Mucosa of descending colon (tissue), 3 donors: ENCODE results near the gene TKT. TPM values are rescaled to one million over a fixed set of nuclear protein-coding genes. Genes with fewer than 3 reads are reported as not detected.

Experiments used
- ATAC-seq: fragments of 200-7000 bp; cut with Tn5 transposase; one replicate; pipeline ENCODE4 v1.9.1; 2020; ENCODE audit warnings: mild to moderate bottlenecking, moderate library complexity
- DNase-seq, 3 donors: peaks; one replicate each; pipeline ENCODE4 v3.0.0-alpha.2; 2020
- H3K36me3 ChIP-seq: fragments of 200-600 bp; one replicate; pipeline ENCODE4 v1.8.0; 2021; ENCODE audit warnings: low read depth, mild to moderate bottlenecking
- H3K4me1 ChIP-seq: fragments of 200-600 bp; one replicate; pipeline ENCODE4 v1.8.0; 2021; ENCODE audit warnings: low read depth, mild to moderate bottlenecking
- H3K4me3 ChIP-seq: fragments of 200-600 bp; one replicate; pipeline ENCODE4 v1.8.0; 2021; ENCODE audit warnings: mild to moderate bottlenecking
- H3K9me3 ChIP-seq: fragments of 200-600 bp; one replicate; pipeline ENCODE4 v1.8.0; 2021; ENCODE audit warnings: mild to moderate bottlenecking
- intact Hi-C, 2 donors: fragments of 100-400 bp; cut with DNase I in 1 of 2; cut with micrococcal nuclease in 1 of 2; formaldehyde crosslinking; loops; one replicate each; pipeline versions ENCODE4 v1.11.0 to v1.11.1; 2022; cut with DNase I, micrococcal nuclease
- total RNA-seq, 3 donors: library from RNA; stranded (reverse); fragmentation: NEBNext Ultra II Directional in 2 of 3; extraction: Animal tissue kit (Norgen Biotek cat#: 25700) in 2 of 3; gene quantifications; one replicate each; pipeline versions ENCODE4 v1.2.1 to v1.2.4, GENCODE V29; 2021 to 2023
- TF ChIP-seq, protein P1 (sequence below): fragments of 200-600 bp; IDR thresholded peaks from one replicate; pipeline ENCODE4 v1.8.0; 2022; ENCODE audit warnings: antibody characterized with exemption, mild to moderate bottlenecking
- donor health status: DM: no; HTN: no; CAD: no; lungs with moderate emphysema.
- donor health status: DM: no; HTN: no; CAD: no.
- donor health status: DM: no; HTN: yes; CAD: no.

TKT gene
- total RNA-seq, 3 donors from 2014 or later, result 180 to 260 (median 226) TPM

DNA sequence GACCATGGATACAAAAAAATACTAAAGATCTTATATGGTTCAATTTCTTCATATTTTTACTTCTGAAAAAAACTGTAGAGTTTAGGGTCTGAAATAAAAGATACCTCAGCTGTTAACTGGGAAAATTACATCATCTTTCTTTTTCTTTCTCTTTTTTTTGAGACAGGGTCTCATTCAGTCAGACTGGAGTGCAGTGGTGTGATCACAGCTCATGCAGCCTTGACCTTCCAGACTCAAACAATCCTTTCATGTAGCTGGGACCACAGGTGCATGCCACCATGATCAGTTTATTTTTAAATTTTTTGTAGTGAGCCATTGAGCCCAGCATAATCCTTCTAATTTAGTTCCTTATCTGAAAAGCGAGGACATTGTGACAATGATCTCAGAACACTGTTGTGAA, 39.6 kb upstream of the TKT start:
- no peaks in the 10 kb centered on the region for H3K9me3 ChIP-seq
- DNase-seq (no peak), ATAC-seq (no peak)
- intact Hi-C loops, result loop anchor here in 1 of 2 donors (5.0 kb wide), 1 partner anchor 417 kb away; no protein-coding TSS in a partner anchor
- H3K4me3 ChIP-seq, result no peak overlapping the region
- H3K36me3 ChIP-seq, result peaks cover 6% of the 10 kb centered on the region
- TF ChIP-seq, protein P1, sequence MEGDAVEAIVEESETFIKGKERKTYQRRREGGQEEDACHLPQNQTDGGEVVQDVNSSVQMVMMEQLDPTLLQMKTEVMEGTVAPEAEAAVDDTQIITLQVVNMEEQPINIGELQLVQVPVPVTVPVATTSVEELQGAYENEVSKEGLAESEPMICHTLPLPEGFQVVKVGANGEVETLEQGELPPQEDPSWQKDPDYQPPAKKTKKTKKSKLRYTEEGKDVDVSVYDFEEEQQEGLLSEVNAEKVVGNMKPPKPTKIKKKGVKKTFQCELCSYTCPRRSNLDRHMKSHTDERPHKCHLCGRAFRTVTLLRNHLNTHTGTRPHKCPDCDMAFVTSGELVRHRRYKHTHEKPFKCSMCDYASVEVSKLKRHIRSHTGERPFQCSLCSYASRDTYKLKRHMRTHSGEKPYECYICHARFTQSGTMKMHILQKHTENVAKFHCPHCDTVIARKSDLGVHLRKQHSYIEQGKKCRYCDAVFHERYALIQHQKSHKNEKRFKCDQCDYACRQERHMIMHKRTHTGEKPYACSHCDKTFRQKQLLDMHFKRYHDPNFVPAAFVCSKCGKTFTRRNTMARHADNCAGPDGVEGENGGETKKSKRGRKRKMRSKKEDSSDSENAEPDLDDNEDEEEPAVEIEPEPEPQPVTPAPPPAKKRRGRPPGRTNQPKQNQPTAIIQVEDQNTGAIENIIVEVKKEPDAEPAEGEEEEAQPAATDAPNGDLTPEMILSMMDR, result no peak
- no peaks in the 10 kb centered on the region for H3K4me1 ChIP-seq

DNA sequence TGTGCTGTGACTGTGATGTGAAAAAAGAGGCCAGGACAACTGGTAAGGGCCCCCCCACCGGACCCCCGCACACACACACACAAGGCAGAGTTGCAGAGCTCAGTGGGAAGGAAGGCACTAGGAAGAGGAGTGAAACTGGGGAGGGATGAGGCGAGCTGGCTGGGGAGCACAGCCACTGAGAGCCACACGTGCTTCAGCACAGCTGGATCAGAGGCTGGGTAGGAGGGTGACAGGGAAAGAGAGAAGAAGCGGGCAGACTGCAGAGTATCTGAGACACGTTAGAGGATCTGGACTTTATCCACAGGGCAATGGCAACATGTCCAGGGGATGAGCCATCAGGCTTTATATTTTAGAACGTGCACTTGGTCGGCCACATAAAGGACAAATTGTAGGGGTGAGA, 38.0 kb upstream of the TKT start:
- peaks cover 6% of the 10 kb centered on the region for H3K36me3 ChIP-seq
- TF ChIP-seq, protein P1, result no peak
- no peaks in the 10 kb centered on the region for H3K4me1 ChIP-seq
- no peak overlapping the region for H3K4me3 ChIP-seq
- intact Hi-C loops, result no loop called here
- no peak for DNase-seq
- no peaks in the 10 kb centered on the region for H3K9me3 ChIP-seq
- no peak for ATAC-seq

DNA sequence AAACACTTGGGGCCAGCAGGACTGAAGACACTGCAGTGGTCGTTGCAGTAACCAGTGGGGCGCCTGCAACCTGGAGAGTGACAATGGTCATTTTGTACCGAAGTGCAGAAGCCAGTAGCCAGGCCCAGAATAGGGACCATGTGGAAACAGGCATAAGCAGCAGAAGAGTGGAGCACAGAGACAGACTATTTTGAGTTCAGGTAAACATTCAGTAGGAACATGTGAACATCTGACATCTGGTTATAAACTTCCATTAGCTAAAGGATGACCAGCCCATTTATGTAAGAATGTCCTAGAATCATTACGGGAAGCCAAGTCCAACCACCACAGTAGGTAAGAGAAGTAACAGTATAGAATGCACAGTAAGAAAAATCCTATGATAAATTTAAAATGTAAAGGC, 32.4 kb upstream of the TKT start:
- H3K4me3 ChIP-seq, result no peak overlapping the region
- H3K4me1 ChIP-seq, result no peaks in the 10 kb centered on the region
- intact Hi-C loops, result no loop called here
- no peak for ATAC-seq
- DNase-seq, result no peak
- TF ChIP-seq, protein P1, result no peak
- no peaks in the 10 kb centered on the region for H3K9me3 ChIP-seq
- H3K36me3 ChIP-seq, result peaks cover 6% of the 10 kb centered on the region

DNA sequence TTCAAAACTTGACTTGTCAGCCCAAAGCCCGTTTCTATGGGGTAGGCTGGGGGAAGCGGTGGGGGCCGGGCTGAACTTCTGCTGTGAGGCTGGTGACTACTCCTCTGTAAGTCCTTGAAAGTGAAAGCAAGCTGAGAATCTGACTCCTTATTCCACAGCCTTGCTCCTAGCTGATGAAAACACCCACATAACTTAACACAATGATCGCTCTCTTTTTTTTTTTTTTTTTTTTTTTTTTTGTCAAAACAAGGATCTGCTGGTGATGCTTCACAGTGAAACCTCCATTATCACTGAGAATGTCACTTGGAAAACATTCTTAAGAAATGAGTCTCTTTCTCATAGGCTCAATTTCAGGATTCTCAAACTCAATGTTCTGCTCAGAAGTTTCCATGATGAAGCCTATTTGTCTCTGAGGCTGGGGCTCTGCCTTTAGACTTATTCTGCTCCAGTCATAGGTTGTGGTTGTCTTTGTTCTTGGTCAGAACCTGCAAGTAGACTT, 31.4 kb upstream of the TKT start:
- Histone ChIP-seq H3K9me3 (no peaks in the 10 kb centered on the region), H3K4me3 (no peak overlapping the region), H3K36me3 (peaks cover 1% of the 10 kb centered on the region), H3K4me1 (no peaks in the 10 kb centered on the region)
- TF ChIP-seq, protein P1, result no peak
- DNase-seq, result no peak
- ATAC-seq, result no peak
- intact Hi-C loops, result no loop called here

DNA sequence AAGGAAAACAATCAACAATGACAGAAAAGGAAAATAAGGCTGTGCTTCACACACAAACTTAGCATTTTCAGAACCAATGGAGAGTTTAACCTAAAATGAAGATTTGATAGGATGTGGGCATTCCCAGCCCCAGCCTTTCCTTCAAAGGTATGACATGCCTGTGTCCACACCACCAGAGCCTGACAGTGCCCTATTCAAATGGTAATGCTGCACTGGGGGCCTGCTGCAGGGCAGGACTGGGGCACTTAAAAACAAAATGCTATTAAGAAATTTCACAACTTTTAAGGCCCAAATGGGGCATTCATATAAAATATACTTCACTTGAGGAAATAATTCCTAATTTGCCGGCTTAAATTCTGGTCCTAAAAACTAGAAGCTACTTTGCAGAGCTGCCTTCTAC, 30.9 kb upstream of the TKT start:
- H3K9me3 ChIP-seq, result no peaks in the 10 kb centered on the region
- H3K4me1 ChIP-seq, result no peaks in the 10 kb centered on the region
- intact Hi-C loops, result no loop called here
- H3K36me3 ChIP-seq, result no peaks in the 10 kb centered on the region
- no peak for DNase-seq
- no peak overlapping the region for H3K4me3 ChIP-seq
- TF ChIP-seq, protein P1, result no peak
- ATAC-seq, result no peak

DNA sequence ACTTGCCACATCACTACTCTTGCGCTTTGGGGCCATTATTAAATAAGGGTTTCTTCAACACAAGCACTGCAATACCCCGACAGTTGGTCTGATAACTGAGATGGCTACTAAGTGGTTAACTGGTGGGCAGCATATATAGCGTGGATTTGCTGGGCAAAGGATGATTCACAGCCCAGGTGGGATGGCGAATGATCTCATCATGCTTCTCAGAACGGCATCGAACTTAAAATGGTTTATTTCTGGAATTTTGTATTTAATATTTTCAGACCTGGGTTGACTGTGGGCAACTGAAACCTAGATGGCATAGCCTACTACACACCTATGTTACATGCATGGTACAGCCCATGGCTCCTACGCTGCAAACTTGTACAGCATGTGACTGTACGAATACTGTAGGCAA, 26.8 kb upstream of the TKT start:
- Histone ChIP-seq H3K36me3 (no peaks in the 10 kb centered on the region), H3K4me3 (no peak overlapping the region), H3K4me1 (no peaks in the 10 kb centered on the region), H3K9me3 (no peaks in the 10 kb centered on the region)
- TF ChIP-seq, protein P1, result no peak
- no peak for DNase-seq
- ATAC-seq, result no peak
- intact Hi-C loops, result no loop called here
